Measurements from ENCODE around the gene OSTN. TPM values are rescaled to one million over a fixed set of nuclear protein-coding genes. Genes with fewer than 3 reads are reported as not detected.

The OSTN gene
- total RNA-seq, 1 experiment from 2014 or later = not detected

GRCh38 chr3:191294291-191294690 is 95.2 kb downstream of the OSTN start:
- ChIA-PET CTCF (no interaction called here), POLR2A (no interaction called here)
- no peak for ATAC-seq
- no peak overlapping the region for H3K27ac ChIP-seq (ENCODE audit: low read length)
- BruUV-seq (replicated peaks) = no TSS peak
- in situ Hi-C loops (cut with HindIII; ENCODE audit: low pct_unique_long_range_greater_than_20kb, low sequenced_read_pairs) = no loop called here
- H3K36me3 ChIP-seq (ENCODE audit: control insufficient read depth, insufficient read depth, low read length) = no peaks in the 10 kb centered on the region
- H3K4me3 ChIP-seq (ENCODE audit: low read depth in 2 of 2, low read length in 2 of 2) = no peak overlapping the region
- no peak for DNase-seq (ENCODE audit: low read depth, low spot score)
- intact Hi-C loops (cut with micrococcal nuclease; ENCODE audit: unreplicated experiment) = no loop called here
- no peaks in the 10 kb centered on the region for H3K27me3 ChIP-seq (ENCODE audit: control insufficient read depth, insufficient read depth, low read length)
- no peaks in the 10 kb centered on the region for H3K4me1 ChIP-seq (ENCODE audit: control insufficient read depth, insufficient read depth, low read length)
- H3K9me3 ChIP-seq (ENCODE audit: control insufficient read depth, insufficient read depth, low read depth, low read length) = no peaks in the 10 kb centered on the region
- TF ChIP-seq SIN3A (IDR thresholded peaks at IDR 0.05; ENCODE audit: borderline replicate concordance, insufficient read depth, low read depth, low read length) (no peak), POLR2AphosphoS5 (IDR thresholded peaks at IDR 0.05; ENCODE audit: low read depth, low read length) (no peak), TCF7L2 (IDR thresholded peaks at IDR 0.05; ENCODE audit: low read depth, low read length) (no peak), REST (IDR thresholded peaks at IDR 0.05; ENCODE audit: insufficient read depth in 1 of 2, low read depth in 2 of 2, low read length in 1 of 2) (no peak)

GRCh38 chr3:191296041-191296541 is 97.0 kb downstream of the OSTN start:
- no peak for DNase-seq (ENCODE audit: low read depth, low spot score)
- ChIA-PET CTCF (no interaction called here), POLR2A (no interaction called here)
- Histone ChIP-seq H3K27me3 (ENCODE audit: control insufficient read depth, insufficient read depth, low read length) (no peaks in the 10 kb centered on the region), H3K27ac (ENCODE audit: low read length) (no peak overlapping the region), H3K4me1 (ENCODE audit: control insufficient read depth, insufficient read depth, low read length) (no peaks in the 10 kb centered on the region), H3K36me3 (ENCODE audit: control insufficient read depth, insufficient read depth, low read length) (no peaks in the 10 kb centered on the region), H3K4me3 (ENCODE audit: low read depth in 2 of 2, low read length in 2 of 2) (no peak overlapping the region), H3K9me3 (ENCODE audit: control insufficient read depth, insufficient read depth, low read depth, low read length) (no peaks in the 10 kb centered on the region)
- no TSS peak for BruUV-seq (replicated peaks)
- intact Hi-C loops (cut with micrococcal nuclease; ENCODE audit: unreplicated experiment) = no loop called here
- in situ Hi-C loops (cut with HindIII; ENCODE audit: low pct_unique_long_range_greater_than_20kb, low sequenced_read_pairs) = no loop called here
- ATAC-seq = no peak
- TF ChIP-seq REST (IDR thresholded peaks at IDR 0.05; ENCODE audit: insufficient read depth in 1 of 2, low read depth in 2 of 2, low read length in 1 of 2) (no peak), TCF7L2 (IDR thresholded peaks at IDR 0.05; ENCODE audit: low read depth, low read length) (no peak), SIN3A (IDR thresholded peaks at IDR 0.05; ENCODE audit: borderline replicate concordance, insufficient read depth, low read depth, low read length) (no peak), POLR2AphosphoS5 (IDR thresholded peaks at IDR 0.05; ENCODE audit: low read depth, low read length) (no peak), CTCF (IDR thresholded peaks at IDR 0.05) (no peak)
